ENCODE data around the gene HIF3A. TPM values are rescaled to one million over a fixed set of nuclear protein-coding genes. Genes with fewer than 3 reads are reported as not detected.

The HIF3A gene
- total RNA-seq, 3 donors from 2014 or later (not counting 1 experiment from before 2014, with no cell fraction given) = not detected

- H3K27me3 ChIP-seq (ENCODE audit: control insufficient read depth, insufficient read depth, low read length) = peaks cover 18% of the 10 kb centered on the region
- H3K27me3 Mint-ChIP-seq (ENCODE audit: low read depth in 2 of 2) = peaks cover 46 to 50% of the 10 kb centered on the region in 2 donors
- H3K36me3 ChIP-seq (ENCODE audit: control insufficient read depth, insufficient read depth, low read length) = no peaks in the 10 kb centered on the region
These were observed 31.5 kb upstream of the HIF3A start for GRCh38 chr19:46265217-46265828.

DNA sequence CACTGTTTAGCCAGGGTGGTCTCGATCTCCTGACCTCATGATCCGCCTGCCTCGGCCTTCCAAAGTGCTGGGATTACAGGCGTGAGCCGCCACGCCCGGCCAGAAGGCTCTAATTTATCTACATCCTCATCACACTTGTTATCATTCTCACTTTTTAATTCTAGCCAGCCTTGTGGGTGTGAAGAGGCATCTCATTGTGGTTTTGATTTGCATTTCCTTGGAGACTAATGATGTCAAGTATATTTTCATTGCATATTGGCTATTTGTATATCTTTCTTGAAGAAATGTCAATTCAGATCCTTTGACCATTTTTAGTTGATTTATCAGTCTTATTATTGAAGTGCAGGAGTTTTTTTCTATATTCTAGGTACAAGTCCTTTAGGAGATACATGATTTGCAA lies 27.7 kb upstream of the HIF3A start:
- Histone ChIP-seq H3K9me3 (ENCODE audit: control insufficient read depth, insufficient read depth, low read length) (no peaks in the 10 kb centered on the region), H3K36me3 (ENCODE audit: control insufficient read depth, insufficient read depth, low read length) (no peaks in the 10 kb centered on the region), H3K27ac (ENCODE audit: low read length) (no peak overlapping the region), H3K27me3 (ENCODE audit: control insufficient read depth, insufficient read depth, low read length) (peaks cover 32% of the 10 kb centered on the region), H3K4me3 (ENCODE audit: low read length) (no peak overlapping the region), H3K4me1 (ENCODE audit: control insufficient read depth, insufficient read depth, low read length) (peaks cover 12% of the 10 kb centered on the region)
- Mint-ChIP-seq H3K4me1 (peaks cover 11 to 20% of the 10 kb centered on the region in 2 donors), H3K27me3 (ENCODE audit: low read depth in 2 of 2) (peaks cover 38 to 49% of the 10 kb centered on the region in 2 donors), H3K27ac (no peak overlapping the region), H3K4me3 (no peak overlapping the region), H3K9me3 (no peaks in the 10 kb centered on the region), H3K36me3 (no peaks in the 10 kb centered on the region)
- ATAC-seq (peak; percentile 45 to 76 (median 58)), DNase-seq (peak in 1 of 2 donors; percentile 49)
- intact Hi-C loops (cut with micrococcal nuclease) = loop anchor here (5.0 to 10.0 kb wide), 2 partner anchors 93 to 404 kb away; partner anchors contain the start of genes FOXA3 and SYMPK
- TF ChIP-seq, protein P1, sequence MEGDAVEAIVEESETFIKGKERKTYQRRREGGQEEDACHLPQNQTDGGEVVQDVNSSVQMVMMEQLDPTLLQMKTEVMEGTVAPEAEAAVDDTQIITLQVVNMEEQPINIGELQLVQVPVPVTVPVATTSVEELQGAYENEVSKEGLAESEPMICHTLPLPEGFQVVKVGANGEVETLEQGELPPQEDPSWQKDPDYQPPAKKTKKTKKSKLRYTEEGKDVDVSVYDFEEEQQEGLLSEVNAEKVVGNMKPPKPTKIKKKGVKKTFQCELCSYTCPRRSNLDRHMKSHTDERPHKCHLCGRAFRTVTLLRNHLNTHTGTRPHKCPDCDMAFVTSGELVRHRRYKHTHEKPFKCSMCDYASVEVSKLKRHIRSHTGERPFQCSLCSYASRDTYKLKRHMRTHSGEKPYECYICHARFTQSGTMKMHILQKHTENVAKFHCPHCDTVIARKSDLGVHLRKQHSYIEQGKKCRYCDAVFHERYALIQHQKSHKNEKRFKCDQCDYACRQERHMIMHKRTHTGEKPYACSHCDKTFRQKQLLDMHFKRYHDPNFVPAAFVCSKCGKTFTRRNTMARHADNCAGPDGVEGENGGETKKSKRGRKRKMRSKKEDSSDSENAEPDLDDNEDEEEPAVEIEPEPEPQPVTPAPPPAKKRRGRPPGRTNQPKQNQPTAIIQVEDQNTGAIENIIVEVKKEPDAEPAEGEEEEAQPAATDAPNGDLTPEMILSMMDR (IDR thresholded peaks at IDR 0.05) = no peak
- WGBS (ENCODE audit: insufficient coverage) = 71% methylated on average over 4 of the region's 7 CpGs

More at GRCh38 chr19:46265217-46265828, 31.5 kb upstream of the HIF3A start:
- intact Hi-C loops (cut with micrococcal nuclease) = loop anchor here (1.0 to 10.0 kb wide), 4 partner anchors 97 to 401 kb away; partner anchors contain the start of genes FOXA3 and SYMPK
- ATAC-seq (peak; percentile 50 to 68 (median 53)), DNase-seq (peak; percentile 62 to 89)
- WGBS (ENCODE audit: insufficient coverage) = 21% methylated on average over 10 of the region's 10 CpGs
- Histone ChIP-seq H3K4me3 (ENCODE audit: low read length) (no peak overlapping the region), H3K27ac (ENCODE audit: low read length) (no peak overlapping the region), H3K4me1 (ENCODE audit: control insufficient read depth, insufficient read depth, low read length) (peaks cover 32% of the 10 kb centered on the region), H3K9me3 (ENCODE audit: control insufficient read depth, insufficient read depth, low read length) (no peaks in the 10 kb centered on the region)
- Mint-ChIP-seq H3K9me3 (peaks cover 0 to 3% of the 10 kb centered on the region in 2 donors), H3K4me1 (peaks cover 22 to 35% of the 10 kb centered on the region in 2 donors), H3K36me3 (no peaks in the 10 kb centered on the region), H3K27ac (no peak overlapping the region), H3K4me3 (no peak overlapping the region)
- TF ChIP-seq, protein P1 (IDR thresholded peaks at IDR 0.05) = peak; percentile 94

- H3K4me3 ChIP-seq (ENCODE audit: low read length) = no peak overlapping the region
- DNase-seq (no peak), ATAC-seq (no peak)
- no peak overlapping the region for H3K27ac ChIP-seq (ENCODE audit: low read length)
- Mint-ChIP-seq H3K27ac (no peak overlapping the region), H3K9me3 (no peaks in the 10 kb centered on the region), H3K36me3 (no peaks in the 10 kb centered on the region), H3K27me3 (ENCODE audit: low read depth in 2 of 2) (peaks cover 38 to 45% of the 10 kb centered on the region in 2 donors), H3K4me3 (no peak overlapping the region), H3K4me1 (peaks cover 11 to 15% of the 10 kb centered on the region in 2 donors)
- no peaks in the 10 kb centered on the region for H3K36me3 ChIP-seq (ENCODE audit: control insufficient read depth, insufficient read depth, low read length)
- H3K27me3 ChIP-seq (ENCODE audit: control insufficient read depth, insufficient read depth, low read length) = peaks cover 27% of the 10 kb centered on the region
- H3K9me3 ChIP-seq (ENCODE audit: control insufficient read depth, insufficient read depth, low read length) = no peaks in the 10 kb centered on the region
- 36% methylated on average over 15 of the region's 17 CpGs for WGBS (ENCODE audit: insufficient coverage)
- intact Hi-C loops (cut with micrococcal nuclease) = no loop called here
- TF ChIP-seq, protein P1 (IDR thresholded peaks at IDR 0.05) = no peak
- peaks cover 4% of the 10 kb centered on the region for H3K4me1 ChIP-seq (ENCODE audit: control insufficient read depth, insufficient read depth, low read length)
These were observed 26.2 kb upstream of the HIF3A start for GRCh38 chr19:46270521-46271256.

Measured in natural killer cell (primary cell).